Spinal cord (tissue), 10 donors: ENCODE results near the gene PCGF2. TPM values are rescaled to one million over a fixed set of nuclear protein-coding genes. Genes with fewer than 3 reads are reported as not detected.
A peak's percentile ranks its signal among the peaks of the same experiment; 100 is the strongest.

Experiments used
- DNase-seq, 6 donors: peaks; one replicate each; pipeline versions ENCODE4 v3.0.0 to v3.0.0-alpha.2; 2013 to 2015; ENCODE audit warnings: low spot score in 6 of 6, low read depth in 4 of 6
- H3K27ac ChIP-seq: one replicate; pipeline ENCODE4 v1.5.1; 2013; ENCODE audit warnings: low read depth, low read length, control low read depth
- H3K27me3 ChIP-seq: one replicate; pipeline ENCODE4 v1.6.1; 2013; ENCODE audit warnings: low read length; ENCODE audit not compliant: control insufficient read depth, insufficient read depth
- H3K36me3 ChIP-seq: one replicate; pipeline ENCODE4 v1.6.1; 2013; ENCODE audit warnings: low read length; ENCODE audit not compliant: control insufficient read depth, insufficient read depth
- H3K4me1 ChIP-seq: one replicate; pipeline ENCODE4 v1.6.1; 2013; ENCODE audit warnings: low read length; ENCODE audit not compliant: control insufficient read depth, insufficient read depth
- H3K4me3 ChIP-seq: one replicate; pipeline ENCODE4 v1.5.1; 2013; ENCODE audit warnings: low read depth, low read length, control low read depth
- H3K9me3 ChIP-seq: one replicate; pipeline ENCODE4 v1.6.1; 2013; ENCODE audit warnings: low read length; ENCODE audit not compliant: control insufficient read depth, insufficient read depth
- WGBS: methylation state at CpG from one replicate; pipeline ENCODE4 v1.1.5; 2013; ENCODE audit warnings: missing lambda C conversion rate; ENCODE audit not compliant: insufficient coverage; 5-methylcytosine and 5-hydroxymethylcytosine counted together
- polyA plus RNA-seq, 2 donors: library from polyadenylated mRNA; unstranded; fragments of 120-200 nt; gene quantifications; one replicate each; pipeline ENCODE4 v1.2.1, GENCODE V29; 2013; ENCODE audit not compliant: insufficient read length in 2 of 2
- total RNA-seq, 2 donors: library from RNA; depleted of rRNA in 1 of 2; stranded (reverse); fragments of 120-200 nt in 1 of 2; fragments of >200 nt in 1 of 2; gene quantifications; one replicate each; pipeline versions ENCODE4 v1.2.3 to v1.2.4, GENCODE V29; 2013 to 2014
- donor health status: healthy.

Gene PCGF2
- total and polyA plus RNA-seq, 4 donors: 9.1 to 110 (median 61.1) TPM

DNA sequence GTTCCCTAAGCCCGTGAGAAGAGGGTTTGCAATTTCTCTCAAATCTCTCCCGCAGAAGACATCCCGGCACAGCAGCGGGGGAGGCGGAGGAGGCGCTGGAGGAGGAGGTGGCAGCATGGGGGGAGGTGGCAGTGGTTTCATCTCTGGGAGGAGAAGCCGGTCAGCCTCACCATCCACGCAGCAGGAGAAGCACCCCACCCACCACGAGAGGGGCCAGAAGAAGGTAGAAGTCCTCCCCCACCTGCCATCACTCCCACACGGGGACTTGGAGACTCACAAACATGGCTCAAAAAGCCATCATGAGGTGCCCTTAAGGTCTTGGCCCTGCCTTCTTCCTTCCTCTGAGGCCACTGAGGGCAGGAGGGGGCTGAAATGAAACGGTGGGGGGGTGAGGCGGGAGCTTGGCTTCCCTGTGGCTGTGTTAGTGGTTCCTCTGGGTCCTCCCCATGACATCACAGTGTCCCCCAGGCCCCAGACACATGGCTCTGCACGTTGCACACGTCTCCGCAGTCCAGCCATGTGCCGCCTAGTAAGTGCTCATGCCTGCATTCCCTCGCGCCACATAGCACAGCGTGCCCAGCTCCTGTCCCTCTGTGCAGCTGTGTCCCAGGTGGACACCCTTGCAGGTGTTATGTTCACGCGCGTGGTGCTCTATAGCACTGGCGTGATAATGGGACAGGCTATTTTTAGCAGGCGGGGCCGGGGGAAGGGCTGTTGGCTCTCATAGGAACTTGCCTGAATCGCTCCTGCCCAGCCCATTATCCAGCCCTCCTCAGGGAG lies 36.2 kb downstream of the PCGF2 start:
- no peak overlapping the region for H3K27ac ChIP-seq
- H3K36me3 ChIP-seq: peaks cover 91% of the 10 kb centered on the region
- H3K4me3 ChIP-seq: no peak overlapping the region
- DNase-seq: no peak
- WGBS: 80% methylated on average over 22 of the region's 26 CpGs
- peaks cover 8% of the 10 kb centered on the region for H3K4me1 ChIP-seq
- no peaks in the 10 kb centered on the region for H3K27me3 ChIP-seq
- H3K9me3 ChIP-seq: no peaks in the 10 kb centered on the region

DNA sequence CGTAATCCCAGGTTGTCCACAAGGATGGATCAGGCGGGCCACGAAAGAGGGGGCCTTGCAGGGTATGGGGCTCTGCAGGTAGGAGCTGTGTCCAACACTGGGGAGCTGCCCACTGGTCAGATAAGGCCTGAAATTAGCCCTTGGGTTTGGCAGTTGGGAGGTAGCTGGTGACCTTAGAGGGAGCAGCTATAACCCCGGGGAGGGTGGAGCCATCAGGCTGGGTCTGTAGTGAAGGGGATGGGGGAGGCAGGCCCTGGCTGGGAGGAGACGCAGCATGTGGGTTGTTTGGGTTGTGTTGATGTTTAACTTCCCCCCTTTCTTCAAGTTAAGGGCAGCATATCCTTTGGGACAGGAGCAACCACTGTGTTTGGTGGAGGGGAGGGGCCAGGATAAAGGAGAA lies 37.2 kb downstream of the PCGF2 start:
- H3K9me3 ChIP-seq: no peaks in the 10 kb centered on the region
- H3K36me3 ChIP-seq: peaks cover 81% of the 10 kb centered on the region
- H3K4me1 ChIP-seq: peaks cover 18% of the 10 kb centered on the region
- H3K4me3 ChIP-seq: no peak overlapping the region
- no peak for DNase-seq
- WGBS: 58% methylated on average over 4 of the region's 5 CpGs
- no peak overlapping the region for H3K27ac ChIP-seq
- no peaks in the 10 kb centered on the region for H3K27me3 ChIP-seq

DNA sequence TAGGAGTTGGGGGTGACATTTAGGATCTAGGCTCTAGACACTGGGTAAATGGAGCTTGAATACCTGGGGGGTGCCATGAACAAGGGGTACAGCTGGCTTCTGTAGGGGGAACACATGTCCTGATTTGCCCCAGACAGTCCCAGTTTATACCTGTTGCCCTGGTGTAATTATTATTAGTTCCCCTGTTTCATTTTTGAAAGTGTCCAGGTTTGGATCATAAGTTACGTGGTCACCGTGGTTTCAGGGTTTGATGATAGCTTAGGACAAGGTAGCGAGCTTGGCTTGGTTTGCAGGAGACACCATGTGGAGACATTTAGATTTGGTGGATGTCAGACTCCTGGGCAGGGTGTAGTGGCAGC lies 37.6 kb downstream of the PCGF2 start:
- 94% methylated on average over 3 of the region's 3 CpGs for WGBS
- Histone ChIP-seq H3K36me3 (peaks cover 77% of the 10 kb centered on the region), H3K9me3 (no peaks in the 10 kb centered on the region), H3K27ac (no peak overlapping the region), H3K4me1 (peaks cover 20% of the 10 kb centered on the region), H3K4me3 (no peak overlapping the region), H3K27me3 (no peaks in the 10 kb centered on the region)
- no peak for DNase-seq

DNA sequence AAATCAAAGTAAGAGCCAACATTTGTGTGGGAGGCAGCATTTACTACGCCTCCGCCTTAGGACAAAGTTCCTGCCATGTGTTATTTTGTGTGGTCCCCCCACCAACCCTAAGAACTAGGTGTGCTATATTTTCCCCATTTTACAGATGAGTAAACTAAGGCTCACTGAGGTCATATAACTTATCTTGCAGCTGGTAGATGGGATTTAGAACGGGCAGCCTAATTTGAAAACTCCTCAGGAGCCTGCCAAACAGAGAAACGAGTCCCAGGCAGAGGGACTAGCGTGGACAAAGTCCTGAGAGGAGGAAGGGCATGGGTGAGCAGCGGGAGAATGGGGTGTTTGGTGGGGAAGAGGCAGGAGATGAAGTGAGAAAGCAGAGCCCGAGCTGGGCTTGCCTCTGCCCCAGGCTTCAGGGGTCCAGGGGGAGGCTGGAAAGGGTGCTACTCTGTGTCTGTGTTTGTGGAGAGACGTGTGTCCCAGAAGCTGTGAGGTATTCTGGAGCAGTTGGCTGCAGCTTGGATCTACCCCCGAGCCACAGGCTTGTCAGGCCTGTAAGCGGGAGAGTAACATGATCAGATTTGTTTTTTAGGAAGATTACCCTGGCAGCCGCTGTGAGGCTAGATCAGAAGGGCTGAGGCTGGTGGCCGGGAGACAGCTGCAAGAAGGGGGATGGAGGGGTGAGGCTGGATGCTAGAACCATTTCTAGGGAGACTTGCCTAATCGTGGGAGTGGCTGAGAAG lies 38.1 kb downstream of the PCGF2 start:
- peaks cover 71% of the 10 kb centered on the region for H3K36me3 ChIP-seq
- H3K9me3 ChIP-seq: no peaks in the 10 kb centered on the region
- no peak overlapping the region for H3K4me3 ChIP-seq
- H3K4me1 ChIP-seq: peaks cover 20% of the 10 kb centered on the region
- H3K27ac ChIP-seq: no peak overlapping the region
- 70% methylated on average over 11 of the region's 13 CpGs for WGBS
- H3K27me3 ChIP-seq: no peaks in the 10 kb centered on the region
- DNase-seq: no peak

DNA sequence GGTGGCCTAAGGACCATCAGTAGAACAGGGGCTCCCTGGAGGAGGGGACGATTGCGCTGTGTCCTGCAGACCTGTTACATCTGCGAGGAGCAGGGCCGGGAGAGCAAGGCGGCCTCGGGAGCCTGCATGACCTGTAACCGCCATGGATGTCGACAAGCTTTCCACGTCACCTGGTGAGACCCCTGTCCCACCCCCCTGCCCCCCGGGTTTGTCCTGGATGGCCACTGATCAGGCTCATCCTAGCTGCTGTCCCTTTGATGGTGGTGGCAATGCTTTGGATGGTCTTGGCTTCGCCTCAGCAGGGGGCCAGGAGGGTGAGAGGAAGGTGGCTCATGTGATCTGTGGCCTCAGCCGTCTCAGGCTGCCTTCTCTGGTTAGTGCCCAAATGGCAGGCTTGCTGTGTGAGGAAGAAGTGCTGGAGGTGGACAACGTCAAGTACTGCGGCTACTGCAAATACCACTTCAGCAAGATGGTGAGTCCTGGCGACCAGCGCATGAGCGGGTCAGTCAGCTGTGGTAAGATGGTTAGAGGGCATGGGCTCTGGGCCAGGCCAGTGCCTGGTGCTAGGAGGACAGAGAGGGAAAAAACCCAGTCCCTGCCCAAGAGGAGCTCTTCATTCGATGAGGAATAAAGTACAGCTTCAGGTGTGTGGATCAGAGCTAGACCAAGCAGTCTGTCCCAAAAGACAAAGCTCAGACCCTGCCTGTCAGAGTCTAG lies 38.9 kb downstream of the PCGF2 start:
- Histone ChIP-seq H3K9me3 (no peaks in the 10 kb centered on the region), H3K4me3 (no peak overlapping the region), H3K27ac (no peak overlapping the region), H3K36me3 (peaks cover 65% of the 10 kb centered on the region), H3K27me3 (no peaks in the 10 kb centered on the region), H3K4me1 (peaks cover 26% of the 10 kb centered on the region)
- no peak for DNase-seq
- WGBS: 89% methylated on average over 17 of the region's 18 CpGs

DNA sequence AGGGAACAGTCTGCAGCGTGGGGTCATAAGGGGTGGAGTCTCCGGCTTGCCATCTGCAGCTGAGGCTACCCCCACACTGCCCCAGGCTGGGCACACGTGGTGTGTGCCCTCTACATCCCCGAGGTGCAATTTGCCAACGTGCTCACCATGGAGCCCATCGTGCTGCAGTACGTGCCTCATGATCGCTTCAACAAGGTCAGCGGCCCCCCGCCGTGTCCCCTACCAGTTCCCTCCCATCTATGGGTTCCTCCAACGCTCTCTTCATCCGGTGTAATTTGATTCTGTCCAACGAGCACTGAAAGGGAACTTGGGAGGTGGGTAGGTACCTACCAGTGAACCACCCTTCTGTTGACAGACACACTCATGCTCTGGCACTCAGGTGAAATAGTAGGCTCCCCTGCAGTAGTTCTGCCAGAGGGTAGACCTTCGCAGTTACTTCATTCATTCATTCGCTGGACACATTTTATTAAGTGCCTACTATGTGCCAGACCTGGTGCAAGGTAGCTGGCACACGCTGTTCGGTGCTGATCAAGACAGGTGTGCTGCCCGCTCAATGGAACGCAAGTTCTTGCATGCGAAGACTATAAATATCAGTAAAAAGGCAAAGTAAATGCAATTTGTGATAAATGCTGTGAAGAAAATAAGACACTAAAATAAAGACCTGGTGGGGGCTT lies 40.3 kb downstream of the PCGF2 start:
- H3K9me3 ChIP-seq: no peaks in the 10 kb centered on the region
- H3K27ac ChIP-seq: no peak overlapping the region
- H3K36me3 ChIP-seq: peaks cover 50% of the 10 kb centered on the region
- H3K4me1 ChIP-seq: peaks cover 41% of the 10 kb centered on the region
- no peak for DNase-seq
- WGBS: 78% methylated on average over 13 of the region's 21 CpGs
- H3K4me3 ChIP-seq: no peak overlapping the region
- H3K27me3 ChIP-seq: peaks cover 14% of the 10 kb centered on the region

DNA sequence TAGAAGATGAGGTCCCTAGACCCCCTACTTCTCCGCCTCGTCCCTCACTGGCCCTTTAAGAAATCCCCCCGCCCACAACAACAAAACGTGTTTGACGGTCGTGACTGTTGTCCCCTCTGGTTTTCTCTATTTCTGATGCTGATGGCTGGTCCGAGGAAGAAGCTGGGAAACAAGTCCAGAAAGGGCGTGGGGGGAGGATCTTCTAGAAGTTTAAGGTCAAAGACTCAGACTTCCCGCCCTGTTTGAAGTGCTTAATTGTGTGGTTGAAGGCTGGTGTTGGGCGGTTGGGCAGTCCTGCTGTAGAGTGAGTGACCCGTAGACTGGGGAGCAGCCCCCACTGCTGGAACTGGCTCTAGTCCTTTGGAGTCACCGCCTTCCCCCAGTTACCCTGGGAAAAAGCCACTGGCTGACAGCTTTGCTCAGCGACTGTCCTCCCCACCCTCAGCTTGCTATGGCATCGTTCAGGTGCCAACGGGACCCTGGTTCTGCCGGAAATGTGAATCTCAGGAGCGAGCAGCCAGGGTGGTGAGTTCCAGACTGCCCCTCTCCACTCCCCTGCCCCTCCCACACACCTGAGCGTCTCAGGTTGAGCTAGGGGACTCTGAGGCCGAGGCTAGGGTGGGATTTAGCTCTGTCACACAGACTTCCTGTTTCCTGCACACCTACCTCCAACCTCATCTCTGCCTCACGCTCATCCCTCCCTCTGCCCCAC lies 41.5 kb downstream of the PCGF2 start:
- H3K4me3 ChIP-seq: peak overlapping the region; percentile 81
- peak in 1 of 6 donors; percentile 47 for DNase-seq
- no peaks in the 10 kb centered on the region for H3K9me3 ChIP-seq
- H3K4me1 ChIP-seq: peaks cover 50% of the 10 kb centered on the region
- peak overlapping the region; percentile 61 for H3K27ac ChIP-seq
- WGBS: 6% methylated on average over 12 of the region's 20 CpGs
- H3K36me3 ChIP-seq: peaks cover 39% of the 10 kb centered on the region
- H3K27me3 ChIP-seq: peaks cover 19% of the 10 kb centered on the region

DNA sequence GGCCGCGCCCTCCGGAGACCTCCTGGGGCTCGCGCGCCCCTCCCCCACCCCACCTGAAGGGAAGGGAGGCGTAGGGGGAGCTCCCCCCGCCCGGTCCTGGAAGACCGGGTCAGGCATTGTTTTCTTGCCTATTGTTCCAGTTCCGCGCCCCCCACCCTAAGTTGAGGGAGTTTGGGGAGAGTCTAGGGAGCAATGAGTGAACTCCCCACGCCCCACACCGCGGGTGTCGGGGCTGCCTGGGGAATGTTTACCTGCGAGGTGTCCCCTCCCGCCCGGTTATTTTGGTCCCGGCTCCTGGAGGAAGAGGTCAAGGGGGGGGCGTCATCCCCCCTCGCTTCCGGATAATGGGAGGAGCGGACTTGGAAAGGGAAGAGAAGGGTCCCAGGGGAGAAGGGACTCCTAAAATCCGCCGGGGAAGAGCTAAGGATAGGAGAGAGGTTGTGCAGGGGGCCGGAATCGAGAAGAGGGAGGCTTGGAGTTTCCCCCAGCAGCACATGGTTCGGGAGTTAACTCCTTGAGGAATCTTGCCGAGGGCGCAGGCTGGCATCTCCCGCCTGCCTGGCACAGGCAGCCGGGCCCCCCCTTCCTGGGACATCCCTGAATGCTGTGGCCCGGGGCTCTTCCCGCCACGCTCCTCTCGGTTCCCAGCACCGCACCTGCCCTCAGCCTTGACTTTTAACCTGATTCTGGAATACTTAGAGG lies 42.2 kb downstream of the PCGF2 start:
- peak in 2 of 6 donors; percentile 63 to 72 for DNase-seq
- 0% methylated on average over 20 of the region's 38 CpGs for WGBS
- H3K4me3 ChIP-seq: peak overlapping the region; percentile 81
- H3K27me3 ChIP-seq: peaks cover 19% of the 10 kb centered on the region
- peaks cover 32% of the 10 kb centered on the region for H3K36me3 ChIP-seq
- peak overlapping the region; percentile 61 for H3K27ac ChIP-seq
- no peaks in the 10 kb centered on the region for H3K9me3 ChIP-seq
- H3K4me1 ChIP-seq: peaks cover 53% of the 10 kb centered on the region
